ENCODE measurements around the gene ENTPD2.

- TF ChIP-seq, protein P1, sequence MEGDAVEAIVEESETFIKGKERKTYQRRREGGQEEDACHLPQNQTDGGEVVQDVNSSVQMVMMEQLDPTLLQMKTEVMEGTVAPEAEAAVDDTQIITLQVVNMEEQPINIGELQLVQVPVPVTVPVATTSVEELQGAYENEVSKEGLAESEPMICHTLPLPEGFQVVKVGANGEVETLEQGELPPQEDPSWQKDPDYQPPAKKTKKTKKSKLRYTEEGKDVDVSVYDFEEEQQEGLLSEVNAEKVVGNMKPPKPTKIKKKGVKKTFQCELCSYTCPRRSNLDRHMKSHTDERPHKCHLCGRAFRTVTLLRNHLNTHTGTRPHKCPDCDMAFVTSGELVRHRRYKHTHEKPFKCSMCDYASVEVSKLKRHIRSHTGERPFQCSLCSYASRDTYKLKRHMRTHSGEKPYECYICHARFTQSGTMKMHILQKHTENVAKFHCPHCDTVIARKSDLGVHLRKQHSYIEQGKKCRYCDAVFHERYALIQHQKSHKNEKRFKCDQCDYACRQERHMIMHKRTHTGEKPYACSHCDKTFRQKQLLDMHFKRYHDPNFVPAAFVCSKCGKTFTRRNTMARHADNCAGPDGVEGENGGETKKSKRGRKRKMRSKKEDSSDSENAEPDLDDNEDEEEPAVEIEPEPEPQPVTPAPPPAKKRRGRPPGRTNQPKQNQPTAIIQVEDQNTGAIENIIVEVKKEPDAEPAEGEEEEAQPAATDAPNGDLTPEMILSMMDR (IDR thresholded peaks at IDR 0.05 in 4 of 5, conservative IDR thresholded peaks at IDR 0.05 in 1 of 5) = no peak
- no peak for TF ChIP-seq POLR2A (IDR thresholded peaks at IDR 0.05)
Observed at GRCh38 chr9:137008312-137008711, 45.5 kb downstream of the ENTPD2 start.
